GM12891 (cell line): Measurements from ENCODE around the gene PPP1R18.

ENCODE experiments used
- POLR2A ChIP-seq: IDR thresholded peaks from 2 replicates; pipeline ENCODE4 v1.6.1; 2011; ENCODE audit warnings: low read depth, low read length, control low read depth
- POLR2AphosphoS5 ChIP-seq: IDR thresholded peaks from 2 replicates; pipeline ENCODE4 v1.6.1; 2011; ENCODE audit warnings: low read depth, low read length, control low read depth

GRCh38 chr6:30690403-30691207, 4.2 kb upstream of the PPP1R18 start, which contains the start of gene NRM:
- TF ChIP-seq POLR2A (no peak), POLR2AphosphoS5 (no peak)
